Right lobe of liver (tissue), 6 donors: ENCODE results near the gene PKIG. TPM values are rescaled to one million over a fixed set of nuclear protein-coding genes. Genes with fewer than 3 reads are reported as not detected.

Source experiments
- ATAC-seq, 4 donors: fragments of 200-7000 bp; cut with Tn5 transposase; one replicate each; pipeline ENCODE4 v1.9.1; 2020; ENCODE audit warnings: mild to moderate bottlenecking in 4 of 4, moderate library complexity in 4 of 4
- DNase-seq, 3 donors: peaks; one replicate each; pipeline ENCODE4 v3.0.0-alpha.2; 2020
- H3K27ac ChIP-seq, 3 donors: fragments of 200-600 bp; one replicate each; pipeline ENCODE4 v1.8.0; 2022
- H3K27me3 ChIP-seq, 2 donors: fragments of 200-600 bp; one replicate each; pipeline ENCODE4 v1.8.0; 2022
- H3K36me3 ChIP-seq, 4 donors: fragments of 200-600 bp; sonication (generic) in 1 of 4; one replicate each; pipeline versions ENCODE4 v1.5.1 to v1.8.0; 2017 to 2022; ENCODE audit warnings: control low read depth in 1 of 4
- H3K4me1 ChIP-seq, 4 donors: fragments of 200-600 bp; sonication (generic) in 1 of 4; one replicate each; pipeline versions ENCODE4 v1.5.1 to v1.8.0; 2017 to 2022; ENCODE audit warnings: control low read depth in 1 of 4
- H3K4me3 ChIP-seq, 3 donors: fragments of 200-600 bp; one replicate each; pipeline ENCODE4 v1.8.0; 2022
- H3K9me3 ChIP-seq, 4 donors: fragments of 200-600 bp; sonication (generic) in 1 of 4; one replicate each; pipeline versions ENCODE4 v1.5.1 to v1.8.0; 2017 to 2022; ENCODE audit warnings: control low read depth in 1 of 4
- CTCF ChIP-seq, 4 donors: fragments of 200-600 bp in 3 of 4; fragments of 450-650 bp in 1 of 4; IDR thresholded peaks; one replicate each; pipeline versions ENCODE4 v1.5.1 to v1.8.0; 2016 to 2022; ENCODE audit warnings: antibody characterized with exemption in 4 of 4, mild to moderate bottlenecking in 2 of 4
- POLR2A ChIP-seq: fragments of 450-650 bp; IDR thresholded peaks from one replicate; pipeline ENCODE4 v1.6.1; 2017; ENCODE audit warnings: antibody characterized with exemption, mild to moderate bottlenecking
- WGBS: methylation state at CpG from one replicate; pipeline ENCODE4 v1.1.6; 2018; ENCODE audit warnings: low coverage, low lambda C conversion rate; ENCODE audit not compliant: insufficient coverage; ENCODE audit errors: missing lambda C conversion rate; 5-methylcytosine and 5-hydroxymethylcytosine counted together
- intact Hi-C, 2 donors: fragments of 100-400 bp; cut with DNase I; formaldehyde crosslinking; loops; one replicate each; pipeline versions ENCODE4 v1.11.2 to v1.14.1; 2022
- total RNA-seq, 6 experiments: library from RNA; depleted of rRNA in 2 of 6; stranded (reverse); fragments of >200 nt in 2 of 6; fragmentation: NEBNext Ultra II Directional in 3 of 6; extraction: Animal tissue kit (Norgen Biotek cat#: 25700) in 3 of 6; gene quantifications; one replicate each; pipeline versions ENCODE4 v1.1.0 to v1.2.4, GENCODE V29; 2016 to 2023
- donor health status: DM: no; HTN: yes; CAD: no.
- donor health status: DM: no; HTN: no; CAD: no.
- donor health status: DM: no; HTN: no; CAD: no.
- donor health status: DM: no; HTN: yes; CAD: no.
- donor health status: DM: no; HTN: yes; CAD: no.

Gene PKIG
- total RNA-seq, 6 experiments from 2014 or later = 11.7 to 31.7 (median 21.8) TPM

GRCh38 chr20:44622501-44623270 lies 40.3 kb downstream of the PKIG start:
- peaks cover 0 to 6% (median under 1%) of the 10 kb centered on the region in 4 donors for H3K36me3 ChIP-seq
- no peak overlapping the region for H3K27ac ChIP-seq
- ATAC-seq (no peak), DNase-seq (no peak)
- no peaks in the 10 kb centered on the region for H3K9me3 ChIP-seq
- TF ChIP-seq POLR2A = no peak
- TF ChIP-seq CTCF (IDR thresholded peaks at IDR 0.05) = no peak
- WGBS = 94% methylated on average over 6 of the region's 19 CpGs
- H3K27me3 ChIP-seq = no peaks in the 10 kb centered on the region
- H3K4me1 ChIP-seq = no peaks in the 10 kb centered on the region
- H3K4me3 ChIP-seq = no peak overlapping the region
- intact Hi-C loops = no loop called here

- no peaks in the 10 kb centered on the region for H3K9me3 ChIP-seq
Measured at GRCh38 chr20:44624152-44624551, 41.8 kb downstream of the PKIG start.

GRCh38 chr20:44624743-44625271 lies 42.4 kb downstream of the PKIG start:
- TF ChIP-seq CTCF (IDR thresholded peaks at IDR 0.05) (no peak), POLR2A (no peak)
- no peaks in the 10 kb centered on the region for H3K9me3 ChIP-seq
- intact Hi-C loops = no loop called here
- no peak for DNase-seq
- no peak overlapping the region for H3K4me3 ChIP-seq
- no peak for ATAC-seq
- peaks cover 0 to 5% (median under 1%) of the 10 kb centered on the region in 4 donors for H3K36me3 ChIP-seq
- H3K27ac ChIP-seq = no peak overlapping the region
- no peaks in the 10 kb centered on the region for H3K27me3 ChIP-seq
- 95% methylated on average over 6 of the region's 6 CpGs for WGBS
- H3K4me1 ChIP-seq = no peaks in the 10 kb centered on the region

More at GRCh38 chr20:44624152-44624551, 41.8 kb downstream of the PKIG start:
- Histone ChIP-seq H3K36me3 (peaks cover 0 to 6% (median under 1%) of the 10 kb centered on the region in 4 donors), H3K27me3 (no peaks in the 10 kb centered on the region), H3K27ac (no peak overlapping the region), H3K4me1 (no peaks in the 10 kb centered on the region), H3K4me3 (no peak overlapping the region)
- 96% methylated on average over 4 of the region's 4 CpGs for WGBS
- intact Hi-C loops = no loop called here
- DNase-seq = no peak
- no peak for ATAC-seq
- TF ChIP-seq CTCF (IDR thresholded peaks at IDR 0.05) = no peak
- no peak for TF ChIP-seq POLR2A

- H3K4me3 ChIP-seq = no peak overlapping the region
- no peak overlapping the region for H3K27ac ChIP-seq
- DNase-seq (no peak), ATAC-seq (peak in 1 of 4 donors; percentile 7)
- no peaks in the 10 kb centered on the region for H3K4me1 ChIP-seq
- 100% methylated on average over 7 of the region's 8 CpGs for WGBS
- TF ChIP-seq CTCF (IDR thresholded peaks at IDR 0.05) = no peak
- no peak for TF ChIP-seq POLR2A
- no peaks in the 10 kb centered on the region for H3K27me3 ChIP-seq
- H3K9me3 ChIP-seq = no peaks in the 10 kb centered on the region
- peaks cover 0 to 2% (median 0%) of the 10 kb centered on the region in 4 donors for H3K36me3 ChIP-seq
- intact Hi-C loops = no loop called here
Measured at GRCh38 chr20:44625361-44625760, 43.0 kb downstream of the PKIG start.
